ENCODE measurements around the gene HCN1.

HCN1 gene

GRCh38 chr5:45295231-45295630 lies 400.9 kb downstream of the HCN1 start:
- H3K4me3 ChIP-seq (ENCODE audit: severe bottlenecking) = no peak overlapping the region
- no peaks in the 10 kb centered on the region for H3K36me3 ChIP-seq (ENCODE audit: low read depth)
- ATAC-seq (ENCODE audit: low read depth) = no peak
- H3K27ac ChIP-seq (ENCODE audit: poor library complexity, severe bottlenecking) = no peak overlapping the region
- no peak for TF ChIP-seq CTCF (IDR thresholded peaks at IDR 0.05; ENCODE audit: poor library complexity, severe bottlenecking)
- no peak for DNase-seq (ENCODE audit: low spot score)
- H3K4me1 ChIP-seq (ENCODE audit: insufficient read depth, poor library complexity, severe bottlenecking) = no peaks in the 10 kb centered on the region
- no peaks in the 10 kb centered on the region for H3K27me3 ChIP-seq (ENCODE audit: insufficient read depth, poor library complexity, severe bottlenecking)
- no peaks in the 10 kb centered on the region for H3K9me3 ChIP-seq (ENCODE audit: severe bottlenecking)

GRCh38 chr5:45288746-45289145 lies 407.4 kb downstream of the HCN1 start:
- no peak overlapping the region for H3K4me3 ChIP-seq (ENCODE audit: severe bottlenecking)
- no peaks in the 10 kb centered on the region for H3K27me3 ChIP-seq (ENCODE audit: insufficient read depth, poor library complexity, severe bottlenecking)
- no peaks in the 10 kb centered on the region for H3K36me3 ChIP-seq (ENCODE audit: low read depth)
- DNase-seq (ENCODE audit: low spot score) (no peak), ATAC-seq (ENCODE audit: low read depth) (no peak)
- H3K4me1 ChIP-seq (ENCODE audit: insufficient read depth, poor library complexity, severe bottlenecking) = no peaks in the 10 kb centered on the region
- H3K9me3 ChIP-seq (ENCODE audit: severe bottlenecking) = no peaks in the 10 kb centered on the region
- H3K27ac ChIP-seq (ENCODE audit: poor library complexity, severe bottlenecking) = no peak overlapping the region
- no peak for TF ChIP-seq CTCF (IDR thresholded peaks at IDR 0.05; ENCODE audit: poor library complexity, severe bottlenecking)

GRCh38 chr5:45284436-45284835 lies 411.7 kb downstream of the HCN1 start:
- TF ChIP-seq CTCF (IDR thresholded peaks at IDR 0.05; ENCODE audit: poor library complexity, severe bottlenecking) = no peak
- ATAC-seq (ENCODE audit: low read depth) (no peak), DNase-seq (ENCODE audit: low spot score) (no peak)
- Histone ChIP-seq H3K4me3 (ENCODE audit: severe bottlenecking) (no peak overlapping the region), H3K4me1 (ENCODE audit: insufficient read depth, poor library complexity, severe bottlenecking) (no peaks in the 10 kb centered on the region), H3K27ac (ENCODE audit: poor library complexity, severe bottlenecking) (no peak overlapping the region), H3K9me3 (ENCODE audit: severe bottlenecking) (no peaks in the 10 kb centered on the region), H3K36me3 (ENCODE audit: low read depth) (no peaks in the 10 kb centered on the region), H3K27me3 (ENCODE audit: insufficient read depth, poor library complexity, severe bottlenecking) (no peaks in the 10 kb centered on the region)

- no peak for ATAC-seq (ENCODE audit: low read depth)
- H3K36me3 ChIP-seq (ENCODE audit: low read depth) = no peaks in the 10 kb centered on the region
- no peak overlapping the region for H3K4me3 ChIP-seq (ENCODE audit: severe bottlenecking)
- H3K9me3 ChIP-seq (ENCODE audit: severe bottlenecking) = no peaks in the 10 kb centered on the region
- DNase-seq (ENCODE audit: low spot score) = no peak
- TF ChIP-seq CTCF (IDR thresholded peaks at IDR 0.05; ENCODE audit: poor library complexity, severe bottlenecking) = no peak
- peaks cover 5% of the 10 kb centered on the region for H3K27me3 ChIP-seq (ENCODE audit: insufficient read depth, poor library complexity, severe bottlenecking)
- H3K27ac ChIP-seq (ENCODE audit: poor library complexity, severe bottlenecking) = no peak overlapping the region
- H3K4me1 ChIP-seq (ENCODE audit: insufficient read depth, poor library complexity, severe bottlenecking) = no peaks in the 10 kb centered on the region
These were observed 415.1 kb downstream of the HCN1 start for GRCh38 chr5:45281081-45281480.

GRCh38 chr5:45279109-45279508 lies 417.1 kb downstream of the HCN1 start:
- TF ChIP-seq CTCF (IDR thresholded peaks at IDR 0.05; ENCODE audit: poor library complexity, severe bottlenecking) = no peak
- no peak overlapping the region for H3K27ac ChIP-seq (ENCODE audit: poor library complexity, severe bottlenecking)
- no peaks in the 10 kb centered on the region for H3K4me1 ChIP-seq (ENCODE audit: insufficient read depth, poor library complexity, severe bottlenecking)

More at GRCh38 chr5:45279109-45279508, 417.1 kb downstream of the HCN1 start:
- peaks cover 5% of the 10 kb centered on the region for H3K27me3 ChIP-seq (ENCODE audit: insufficient read depth, poor library complexity, severe bottlenecking)
- no peak overlapping the region for H3K4me3 ChIP-seq (ENCODE audit: severe bottlenecking)
- H3K9me3 ChIP-seq (ENCODE audit: severe bottlenecking) = no peaks in the 10 kb centered on the region
- DNase-seq (ENCODE audit: low spot score) = no peak
- no peak for ATAC-seq (ENCODE audit: low read depth)
- no peaks in the 10 kb centered on the region for H3K36me3 ChIP-seq (ENCODE audit: low read depth)

Measured in RWPE2 (cell line).